DND-41 (cell line): ENCODE results near the gene NEU3.

Experiments
- ATAC-seq: fragments of 200-7000 bp; cut with Tn5 transposase; 3 replicates; pipeline ENCODE4 v1.9.1; 2021; ENCODE audit warnings: low read depth; ENCODE audit not compliant: insufficient read depth
- DNase-seq: peaks from one replicate; pipeline ENCODE4 v3.0.0-alpha.2; 2020
- H2AFZ ChIP-seq: 2 replicates; pipeline ENCODE4 v1.6.0; 2012; ENCODE audit warnings: low read depth, low read length
- H3K27ac ChIP-seq: 2 replicates; pipeline ENCODE4 v1.5.1; 2012; ENCODE audit warnings: low read length, inconsistent platforms
- H3K27me3 ChIP-seq: fragments of 200-600 bp; sonication (generic); 2 replicates; pipeline ENCODE4 v1.6.0; 2012; ENCODE audit warnings: low read length, mild to moderate bottlenecking, inconsistent platforms; ENCODE audit not compliant: insufficient read depth, poor library complexity
- H3K36me3 ChIP-seq: 2 replicates; pipeline ENCODE4 v1.5.1; 2012; ENCODE audit warnings: low read length, inconsistent platforms; ENCODE audit not compliant: insufficient read depth
- H3K4me1 ChIP-seq: 2 replicates; pipeline ENCODE4 v1.5.1; 2012; ENCODE audit warnings: mild to moderate bottlenecking, low read length; ENCODE audit not compliant: insufficient read depth
- H3K4me2 ChIP-seq: 2 replicates; pipeline ENCODE4 v1.6.0; 2012; ENCODE audit warnings: mild to moderate bottlenecking, moderate library complexity, low read length, inconsistent platforms; ENCODE audit not compliant: insufficient read depth
- H3K4me3 ChIP-seq, 2 experiments: fragments of 200-600 bp in 1 of 2; shearing (Covaris generic) in 1 of 2; 2 replicates each; pipeline ENCODE4 v1.5.1; 2012 to 2016; ENCODE audit warnings: inconsistent platforms in 2 of 2, low read length in 2 of 2, mild to moderate bottlenecking in 2 of 2, low read depth in 1 of 2, moderate library complexity in 1 of 2
- H3K79me2 ChIP-seq: 2 replicates; pipeline ENCODE4 v1.6.0; 2012; ENCODE audit warnings: low read length, inconsistent platforms; ENCODE audit not compliant: insufficient read depth
- H3K9ac ChIP-seq: 2 replicates; pipeline ENCODE4 v1.6.0; 2012; ENCODE audit warnings: low read depth, mild to moderate bottlenecking, inconsistent platforms, low read length, moderate library complexity
- H3K9me3 ChIP-seq: 2 replicates; pipeline ENCODE4 v1.5.1; 2012; ENCODE audit warnings: low read length, moderate library complexity, mild to moderate bottlenecking, inconsistent platforms; ENCODE audit not compliant: insufficient read depth, severe bottlenecking
- H4K20me1 ChIP-seq: 2 replicates; pipeline ENCODE4 v1.6.0; 2012; ENCODE audit warnings: low read length; ENCODE audit not compliant: insufficient read depth
- CTCF ChIP-seq: IDR thresholded peaks from 2 replicates; pipeline ENCODE4 v1.5.1; 2012; ENCODE audit warnings: borderline replicate concordance, low read length, moderate library complexity, mild to moderate bottlenecking; ENCODE audit not compliant: poor library complexity, severe bottlenecking; ENCODE audit errors: extremely low read depth
- EZH2 ChIP-seq: IDR thresholded peaks from 3 replicates; pipeline ENCODE4 v1.6.1; 2012; ENCODE audit warnings: borderline replicate concordance, low read depth, mild to moderate bottlenecking, moderate library complexity, low read length, inconsistent platforms; ENCODE audit not compliant: severe bottlenecking

Gene NEU3

DNA sequence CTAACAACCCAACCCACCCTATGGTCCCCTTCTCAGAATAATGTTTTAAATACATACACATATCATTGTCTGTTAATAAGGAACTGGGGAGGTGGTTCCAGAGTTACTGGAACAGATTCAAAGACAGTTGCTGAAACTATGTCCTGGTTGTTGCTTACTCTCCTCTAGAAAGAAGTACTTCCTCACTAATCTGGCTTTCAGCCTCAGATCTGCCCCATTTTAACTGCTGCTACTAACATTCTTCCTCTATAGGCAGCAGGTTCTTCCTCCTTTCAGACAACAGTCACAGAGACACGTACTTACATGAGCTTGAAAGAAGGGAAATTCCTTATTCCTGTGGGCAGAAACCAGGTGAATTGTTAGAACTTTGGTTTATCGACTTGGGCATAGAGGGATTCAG, 8.1 kb upstream of the NEU3 start:
- H3K79me2 ChIP-seq, result no peaks in the 10 kb centered on the region
- peaks cover 35% of the 10 kb centered on the region for H3K36me3 ChIP-seq
- H3K9me3 ChIP-seq, result no peaks in the 10 kb centered on the region
- H3K4me3 ChIP-seq, result no peak overlapping the region
- H3K4me1 ChIP-seq, result no peaks in the 10 kb centered on the region
- no peaks in the 10 kb centered on the region for H3K27me3 ChIP-seq
- DNase-seq (no peak), ATAC-seq (no peak)
- no peak overlapping the region for H3K27ac ChIP-seq
- no peaks in the 10 kb centered on the region for H4K20me1 ChIP-seq
- no peak overlapping the region for H2AFZ ChIP-seq
- H3K9ac ChIP-seq, result no peak overlapping the region
- TF ChIP-seq CTCF, result no peak
- no peak for TF ChIP-seq EZH2
- H3K4me2 ChIP-seq, result no peak overlapping the region

- H3K27ac ChIP-seq, result no peak overlapping the region
These were observed 6.8 kb upstream of the NEU3 start for GRCh38 chr11:74981888-74982287.

DNA sequence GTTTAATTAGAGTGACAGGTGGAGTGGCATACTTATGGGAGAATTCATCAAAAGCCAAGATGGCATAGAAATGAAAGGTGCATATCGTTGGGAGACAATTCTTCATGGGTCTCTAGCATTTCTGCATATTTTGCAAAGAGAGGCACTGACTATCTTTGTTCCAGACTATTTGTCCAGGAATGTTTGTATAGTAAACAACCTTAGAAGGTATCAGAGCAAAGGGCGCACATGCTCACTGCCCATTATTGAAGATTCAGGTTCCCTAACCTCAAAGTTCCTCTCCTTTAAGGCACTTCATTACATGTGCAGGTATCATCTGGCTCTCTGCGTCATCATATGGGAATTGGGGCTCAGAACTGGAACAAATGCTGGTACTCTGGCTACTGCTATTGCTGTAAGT, 4.7 kb upstream of the NEU3 start:
- no peak overlapping the region for H3K9ac ChIP-seq
- no peaks in the 10 kb centered on the region for H3K9me3 ChIP-seq
- H3K27ac ChIP-seq, result no peak overlapping the region
- ATAC-seq (no peak), DNase-seq (no peak)
- TF ChIP-seq EZH2, result no peak
- no peak for TF ChIP-seq CTCF
- no peak overlapping the region for H2AFZ ChIP-seq
- no peaks in the 10 kb centered on the region for H4K20me1 ChIP-seq
- H3K79me2 ChIP-seq, result peaks cover 9% of the 10 kb centered on the region
- peaks cover 11% of the 10 kb centered on the region for H3K36me3 ChIP-seq
- no peak overlapping the region for H3K4me3 ChIP-seq
- no peaks in the 10 kb centered on the region for H3K27me3 ChIP-seq
- H3K4me2 ChIP-seq, result no peak overlapping the region
- H3K4me1 ChIP-seq, result peaks cover 9% of the 10 kb centered on the region

More at GRCh38 chr11:74981888-74982287, 6.8 kb upstream of the NEU3 start:
- Histone ChIP-seq H3K9ac (no peak overlapping the region), H2AFZ (no peak overlapping the region), H3K79me2 (no peaks in the 10 kb centered on the region), H3K36me3 (peaks cover 25% of the 10 kb centered on the region), H3K4me2 (no peak overlapping the region), H3K4me3 (no peak overlapping the region), H3K4me1 (no peaks in the 10 kb centered on the region), H3K27me3 (no peaks in the 10 kb centered on the region), H3K9me3 (no peaks in the 10 kb centered on the region), H4K20me1 (no peaks in the 10 kb centered on the region)
- TF ChIP-seq CTCF, result no peak
- TF ChIP-seq EZH2, result no peak
- ATAC-seq, result no peak
- DNase-seq, result no peak

DNA sequence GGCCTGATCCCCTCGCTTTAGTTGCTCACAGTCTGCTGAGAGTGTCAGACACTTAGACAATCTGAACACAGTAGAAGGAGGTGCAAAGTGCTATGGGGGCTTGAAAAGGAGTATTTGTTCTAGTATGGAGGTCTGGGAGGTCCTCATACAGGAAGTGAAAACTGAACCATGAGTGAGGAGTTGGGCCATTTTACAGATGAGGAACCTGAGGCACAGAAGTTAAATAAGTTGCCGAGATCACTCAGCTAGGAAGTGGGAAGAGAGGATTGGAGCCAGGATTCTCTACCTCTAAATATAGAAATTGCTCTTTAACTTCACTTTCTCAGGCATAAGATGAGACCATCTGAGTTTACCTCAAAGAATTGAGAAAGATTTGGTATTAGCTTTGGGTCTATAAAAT, 4.0 kb upstream of the NEU3 start:
- peaks cover 15% of the 10 kb centered on the region for H3K4me1 ChIP-seq
- ATAC-seq, result no peak
- no peaks in the 10 kb centered on the region for H3K9me3 ChIP-seq
- H3K36me3 ChIP-seq, result peaks cover 9% of the 10 kb centered on the region
- H2AFZ ChIP-seq, result no peak overlapping the region
- H3K27ac ChIP-seq, result no peak overlapping the region
- H3K4me2 ChIP-seq, result no peak overlapping the region
- TF ChIP-seq EZH2 (no peak), CTCF (no peak)
- DNase-seq, result no peak
- no peak overlapping the region for H3K4me3 ChIP-seq
- H4K20me1 ChIP-seq, result no peaks in the 10 kb centered on the region
- peaks cover 15% of the 10 kb centered on the region for H3K79me2 ChIP-seq
- no peak overlapping the region for H3K9ac ChIP-seq
- H3K27me3 ChIP-seq, result no peaks in the 10 kb centered on the region
